Upper lobe of left lung (tissue), 4 donors: Measurements from ENCODE around the gene CAMK2B.

Source experiments
- EP300 ChIP-seq, 4 donors: sonication (generic); formaldehyde crosslinking; IDR thresholded peaks; one replicate each; pipeline ENCODE4 v1.5.1; 2017; ENCODE audit warnings: antibody characterized with exemption in 4 of 4, control low read depth in 2 of 4
- POLR2A ChIP-seq, 4 donors: fragments of 450-650 bp; IDR thresholded peaks; one replicate each; pipeline ENCODE4 v1.5.1; 2016 to 2017; ENCODE audit warnings: antibody characterized with exemption in 4 of 4, mild to moderate bottlenecking in 2 of 4
- POLR2AphosphoS5 ChIP-seq, 2 donors: sonication (generic); formaldehyde crosslinking; IDR thresholded peaks; one replicate each; pipeline ENCODE4 v1.5.1; 2017; ENCODE audit warnings: antibody characterized with exemption in 2 of 2
- TF ChIP-seq, protein P1 (sequence below), 6 experiments: fragments of 450-650 bp in 4 of 6; fragments of 200-600 bp in 2 of 6; sonication (generic) in 2 of 6; IDR thresholded peaks; one replicate each; pipeline ENCODE4 v1.5.1; 2016 to 2019; ENCODE audit warnings: antibody characterized with exemption in 6 of 6

GRCh38 chr7:44259547-44260457 is 65.6 kb downstream of the CAMK2B start:
- TF ChIP-seq, protein P1, sequence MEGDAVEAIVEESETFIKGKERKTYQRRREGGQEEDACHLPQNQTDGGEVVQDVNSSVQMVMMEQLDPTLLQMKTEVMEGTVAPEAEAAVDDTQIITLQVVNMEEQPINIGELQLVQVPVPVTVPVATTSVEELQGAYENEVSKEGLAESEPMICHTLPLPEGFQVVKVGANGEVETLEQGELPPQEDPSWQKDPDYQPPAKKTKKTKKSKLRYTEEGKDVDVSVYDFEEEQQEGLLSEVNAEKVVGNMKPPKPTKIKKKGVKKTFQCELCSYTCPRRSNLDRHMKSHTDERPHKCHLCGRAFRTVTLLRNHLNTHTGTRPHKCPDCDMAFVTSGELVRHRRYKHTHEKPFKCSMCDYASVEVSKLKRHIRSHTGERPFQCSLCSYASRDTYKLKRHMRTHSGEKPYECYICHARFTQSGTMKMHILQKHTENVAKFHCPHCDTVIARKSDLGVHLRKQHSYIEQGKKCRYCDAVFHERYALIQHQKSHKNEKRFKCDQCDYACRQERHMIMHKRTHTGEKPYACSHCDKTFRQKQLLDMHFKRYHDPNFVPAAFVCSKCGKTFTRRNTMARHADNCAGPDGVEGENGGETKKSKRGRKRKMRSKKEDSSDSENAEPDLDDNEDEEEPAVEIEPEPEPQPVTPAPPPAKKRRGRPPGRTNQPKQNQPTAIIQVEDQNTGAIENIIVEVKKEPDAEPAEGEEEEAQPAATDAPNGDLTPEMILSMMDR (IDR thresholded peaks at IDR 0.05): no peak
- TF ChIP-seq EP300 (IDR thresholded peaks at IDR 0.05) (no peak), POLR2AphosphoS5 (IDR thresholded peaks at IDR 0.05) (peak; percentile 53 to 74), POLR2A (IDR thresholded peaks at IDR 0.05) (no peak)
